GM12878 (cell line): ENCODE measurements around the gene CCS. TPM values are rescaled to one million over a fixed set of nuclear protein-coding genes. Genes with fewer than 3 reads are reported as not detected.

Experiments used
- ATAC-seq: fragments of 200-7000 bp; cut with Tn5 transposase; 3 replicates; pipeline ENCODE4 v1.9.1; 2020; ENCODE audit warnings: mild to moderate bottlenecking, moderate library complexity
- BruUV-seq: library from RNA; stranded (reverse); fragments of 400-500 nt; replicated peaks from 2 replicates; lab custom pipeline; 2021; lab: Mats Ljungman, UMichigan
- CTCF ChIA-PET: fragments of 300-600 bp; sonication (Branson Sonifier 250); formaldehyde crosslinking; extraction: SDS; loops from one replicate; lab custom pipeline; 2021; ENCODE audit warnings: inconsistent platforms; lab: Yijun Ruan, JAX
- POLR2A ChIA-PET: fragments of 350-600 bp; formaldehyde crosslinking; extraction: SDS; loops from one replicate; lab custom pipeline; 2021; ENCODE audit warnings: inconsistent platforms; lab: Charles Lee
- RAD21 ChIA-PET: fragments of 300-600 bp; sonication (Branson Sonifier 250); formaldehyde crosslinking; loops from one replicate; lab custom pipeline; 2023; ENCODE audit warnings: antibody characterized with exemption; ENCODE audit not compliant: unreplicated experiment; lab: Charles Lee
- SMC1A ChIA-PET: fragments of 300-600 bp; sonication (Branson Sonifier 250); formaldehyde crosslinking; loops from one replicate; lab custom pipeline; 2023; ENCODE audit not compliant: unreplicated experiment, uncharacterized antibody; lab: Charles Lee
- DNase-seq: peaks from one replicate; pipeline ENCODE4 v3.0.0-alpha.2; 2011; ENCODE audit warnings: low read depth, low spot score
- FAIRE-seq: peaks from 3 replicates; lab custom pipeline; 2011; peaks lifted over from hg19 to GRCh38; lab: Jason Lieb, UNC
- H2AFZ ChIP-seq: 2 replicates; pipeline ENCODE4 v1.6.0; 2011; ENCODE audit warnings: low read depth, low read length, control low read depth; ENCODE audit not compliant: control insufficient read depth
- H3K27ac ChIP-seq: 2 replicates; pipeline ENCODE4 v1.5.1; 2011; ENCODE audit warnings: control low read depth; ENCODE audit not compliant: control insufficient read depth, insufficient read depth
- H3K27me3 ChIP-seq, 2 experiments: replicated peaks in 1 of 2; 2 replicates each; pipeline versions ENCODE4 v1.6.0 to v1.6.1; 2011; ENCODE audit warnings: low read length in 1 of 2; ENCODE audit not compliant: control insufficient read depth in 2 of 2, insufficient read depth in 2 of 2
- H3K36me3 ChIP-seq, 2 experiments: 2 replicates each; pipeline ENCODE4 v1.5.1; 2011; ENCODE audit warnings: low read length in 1 of 2; ENCODE audit not compliant: control insufficient read depth in 2 of 2, insufficient read depth in 2 of 2
- H3K4me1 ChIP-seq: 2 replicates; pipeline ENCODE4 v1.6.1; 2011; ENCODE audit warnings: mild to moderate bottlenecking, low read length, moderate library complexity, mixed read lengths; ENCODE audit not compliant: control insufficient read depth, insufficient read depth
- H3K4me2 ChIP-seq: 2 replicates; pipeline ENCODE4 v1.6.0; 2011; ENCODE audit warnings: control low read depth; ENCODE audit not compliant: control insufficient read depth, insufficient read depth
- H3K4me3 ChIP-seq: fragments of 200-600 bp; sonication (generic); 2 replicates; pipeline ENCODE4 v1.5.1; 2016
- H3K79me2 ChIP-seq: 2 replicates; pipeline ENCODE4 v1.6.0; 2011; ENCODE audit warnings: low read length; ENCODE audit not compliant: control insufficient read depth, insufficient read depth
- H3K9ac ChIP-seq: 2 replicates; pipeline ENCODE4 v1.8.0; 2011; ENCODE audit warnings: low read length, control low read depth, mixed read lengths; ENCODE audit not compliant: control insufficient read depth, insufficient read depth
- H3K9me3 ChIP-seq: replicated peaks from 3 replicates; pipeline ENCODE4 v1.5.1; 2011; ENCODE audit warnings: mild to moderate bottlenecking, low read length; ENCODE audit not compliant: control insufficient read depth, insufficient read depth
- H4K20me1 ChIP-seq: 2 replicates; pipeline ENCODE4 v1.6.0; 2011; ENCODE audit not compliant: control insufficient read depth, insufficient read depth
- E2F8 ChIP-seq: fragments of 450-650 bp; IDR thresholded peaks from 2 replicates; pipeline ENCODE4 v1.6.1; 2018; ENCODE audit warnings: mild to moderate bottlenecking, low read depth, moderate library complexity; ENCODE audit not compliant: partially characterized antibody
- GABPA ChIP-seq: IDR thresholded peaks from 2 replicates; pipeline ENCODE4 v1.6.1; 2014; ENCODE audit warnings: antibody characterized with exemption, low read depth, mild to moderate bottlenecking, inconsistent platforms
- HCFC1 ChIP-seq: fragments of 150-350 bp; IDR thresholded peaks from 2 replicates; pipeline ENCODE4 v1.6.1; 2014; ENCODE audit warnings: low read length
- HDAC2 ChIP-seq: fragments of 200-600 bp; sonication (generic); IDR thresholded peaks from 2 replicates; pipeline ENCODE4 v1.6.1; 2017
- HDAC6 ChIP-seq: fragments of 200-600 bp; sonication (generic); IDR thresholded peaks from one replicate; pipeline ENCODE4 v1.8.0; 2017; ENCODE audit warnings: antibody characterized with exemption; ENCODE audit not compliant: unreplicated experiment
- IRF5 ChIP-seq: fragments of 450-650 bp; IDR thresholded peaks from 2 replicates; pipeline ENCODE4 v1.6.1; 2017; ENCODE audit warnings: borderline replicate concordance
- JUND ChIP-seq: IDR thresholded peaks from 2 replicates; pipeline ENCODE4 v1.6.1; 2012; ENCODE audit warnings: low read depth, mild to moderate bottlenecking, low read length, improper control_type of control experiment, moderate library complexity
- MLLT1 ChIP-seq: fragments of 450-650 bp; IDR thresholded peaks from 2 replicates; pipeline ENCODE4 v1.6.1; 2016; ENCODE audit warnings: mild to moderate bottlenecking
- NR2C2 ChIP-seq: IDR thresholded peaks from 2 replicates; pipeline ENCODE4 v1.6.1; 2011; ENCODE audit warnings: borderline replicate concordance, low read depth; ENCODE audit not compliant: control insufficient read depth, insufficient read length
- SIX5 ChIP-seq: IDR thresholded peaks from 2 replicates; pipeline ENCODE4 v1.6.1; 2011; ENCODE audit warnings: mild to moderate bottlenecking, low read depth, low read length, moderate library complexity; ENCODE audit not compliant: severe bottlenecking
- STAT1 ChIP-seq: fragments of 450-650 bp; conservative IDR thresholded peaks from 2 replicates; pipeline ENCODE4 v1.6.1; 2014; ENCODE audit warnings: antibody characterized with exemption, mild to moderate bottlenecking
- SUZ12 ChIP-seq: fragments of 200-600 bp; sonication (generic); IDR thresholded peaks from one replicate; pipeline ENCODE4 v1.6.1; 2018; ENCODE audit warnings: antibody characterized with exemption, mild to moderate bottlenecking; ENCODE audit not compliant: unreplicated experiment
- TAF1 ChIP-seq: IDR thresholded peaks from 2 replicates; pipeline ENCODE4 v1.6.1; 2011; ENCODE audit warnings: mild to moderate bottlenecking, low read depth, low read length, borderline replicate concordance
- WRNIP1 ChIP-seq: IDR thresholded peaks from 2 replicates; pipeline ENCODE4 v1.6.1; 2011; ENCODE audit warnings: low read depth, low read length, improper control_type of control experiment, borderline replicate concordance
- ZNF217 ChIP-seq: fragments of 450-650 bp; IDR thresholded peaks from 2 replicates; pipeline ENCODE4 v1.6.1; 2017; ENCODE audit warnings: antibody characterized with exemption, mild to moderate bottlenecking
- WGBS: methylation state at CpG from one replicate; pipeline ENCODE4 v1.1.6; 2016; ENCODE audit warnings: low lambda C conversion rate; ENCODE audit not compliant: insufficient replicate concordance, insufficient coverage; ENCODE audit errors: missing lambda C conversion rate; 5-methylcytosine and 5-hydroxymethylcytosine counted together
- in situ Hi-C: fragments of 300-500 bp; cut with MboI; formaldehyde crosslinking; loops from 9 replicates; pipeline ENCODE4 v1.14.3; 2018; ENCODE audit warnings: mixed read lengths
- intact Hi-C: fragments of 100-400 bp; cut with micrococcal nuclease; formaldehyde crosslinking; loops from one replicate; pipeline ENCODE4 v1.14.2; 2022; ENCODE audit not compliant: unreplicated experiment
- polyA plus RNA-seq, 11 experiments: library from polyadenylated mRNA; depleted of rRNA in 4 of 11; unstranded in 6 of 11; stranded (reverse) in 5 of 11; fragments of >200 nt; fragmentation: Nextera tagmentation in 4 of 11; fragmentation: Illumina TruSeq in 1 of 11; extraction: Ambion mirVana in 4 of 11; extraction: Trizol in 1 of 11; gene quantifications; 1 replicate in 1 of 11; 2 replicates in 10 of 11; pipeline versions ENCODE4 v1.2.1 to v1.2.3, GENCODE V29; 2011 to 2016; ENCODE audit warnings: inconsistent platforms in 2 of 11, missing spikeins in 2 of 11, low read depth in 1 of 11
- total RNA-seq, 4 experiments: library from RNA; depleted of rRNA in 3 of 4; stranded (reverse); fragments of >200 nt in 3 of 4; fragmentation: Illumina TruSeq in 1 of 4; extraction: Trizol in 1 of 4; gene quantifications; 2 replicates each; pipeline versions ENCODE4 v1.2.1 to v1.2.3, GENCODE V29; 2013 to 2021
- TF ChIP-seq, protein P1 (sequence below): fragments of 450-650 bp; IDR thresholded peaks from 2 replicates; pipeline ENCODE4 v1.6.1; 2017; ENCODE audit warnings: mild to moderate bottlenecking

The CCS gene
- total and polyA plus RNA-seq, 10 of the 15 experiments (the other 5 are each of a cell fraction or from before 2014, with no cell fraction given), result 1.5 to 44.2 (median 30.6) TPM

DNA sequence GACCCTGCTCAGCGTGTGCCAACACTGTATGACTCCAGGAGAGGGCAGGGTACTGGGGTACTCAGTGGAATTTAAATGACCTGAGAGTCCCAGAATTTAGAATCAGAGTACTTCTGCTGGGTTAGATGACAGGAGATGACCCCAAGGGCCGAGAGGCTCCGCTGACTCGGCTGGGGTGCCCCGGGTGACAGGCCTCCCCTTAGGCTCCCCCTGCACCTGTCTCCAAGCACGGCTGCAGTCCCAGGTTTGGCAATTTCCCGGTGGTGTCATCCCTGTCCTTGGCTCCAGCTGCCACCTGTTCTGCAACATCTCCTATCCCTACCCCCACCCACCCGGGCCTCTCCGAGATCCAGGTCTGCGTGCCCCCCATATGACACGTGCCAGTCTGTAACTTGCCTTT is 44.9 kb upstream of the CCS start:
- TF ChIP-seq, protein P1, sequence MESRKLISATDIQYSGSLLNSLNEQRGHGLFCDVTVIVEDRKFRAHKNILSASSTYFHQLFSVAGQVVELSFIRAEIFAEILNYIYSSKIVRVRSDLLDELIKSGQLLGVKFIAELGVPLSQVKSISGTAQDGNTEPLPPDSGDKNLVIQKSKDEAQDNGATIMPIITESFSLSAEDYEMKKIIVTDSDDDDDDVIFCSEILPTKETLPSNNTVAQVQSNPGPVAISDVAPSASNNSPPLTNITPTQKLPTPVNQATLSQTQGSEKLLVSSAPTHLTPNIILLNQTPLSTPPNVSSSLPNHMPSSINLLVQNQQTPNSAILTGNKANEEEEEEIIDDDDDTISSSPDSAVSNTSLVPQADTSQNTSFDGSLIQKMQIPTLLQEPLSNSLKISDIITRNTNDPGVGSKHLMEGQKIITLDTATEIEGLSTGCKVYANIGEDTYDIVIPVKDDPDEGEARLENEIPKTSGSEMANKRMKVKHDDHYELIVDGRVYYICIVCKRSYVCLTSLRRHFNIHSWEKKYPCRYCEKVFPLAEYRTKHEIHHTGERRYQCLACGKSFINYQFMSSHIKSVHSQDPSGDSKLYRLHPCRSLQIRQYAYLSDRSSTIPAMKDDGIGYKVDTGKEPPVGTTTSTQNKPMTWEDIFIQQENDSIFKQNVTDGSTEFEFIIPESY, result no peak
- TF ChIP-seq E2F8 (no peak), WRNIP1 (no peak), HDAC2 (no peak), NR2C2 (no peak), GABPA (no peak), SIX5 (no peak), HDAC6 (no peak), IRF5 (no peak), JUND (no peak), MLLT1 (no peak), ZNF217 (no peak), HCFC1 (no peak), SUZ12 (no peak), TAF1 (no peak), STAT1 (no peak)
- no peaks in the 10 kb centered on the region for H3K9me3 ChIP-seq
- no peak overlapping the region for H3K4me2 ChIP-seq
- WGBS, result 80% methylated on average over 11 of the region's 11 CpGs
- SMC1A ChIA-PET, result no interaction called here
- H4K20me1 ChIP-seq, result no peaks in the 10 kb centered on the region
- no TSS peak for BruUV-seq
- no peak overlapping the region for H3K27ac ChIP-seq
- POLR2A ChIA-PET, result no interaction called here
- H2AFZ ChIP-seq, result no peak overlapping the region
- intact Hi-C loops, result no loop called here
- RAD21 ChIA-PET, result no interaction called here
- CTCF ChIA-PET, result interaction anchor here (1.6 kb wide), 1 partner anchor 130 kb away, joined by 4 read pairs; the partner anchor contains the start of gene RBM4B
- peaks cover 10% of the 10 kb centered on the region for H3K4me1 ChIP-seq
- H3K9ac ChIP-seq, result no peak overlapping the region
- no peaks in the 10 kb centered on the region for H3K36me3 ChIP-seq
- H3K79me2 ChIP-seq, result peaks cover 2% of the 10 kb centered on the region
- no peaks in the 10 kb centered on the region for H3K27me3 ChIP-seq
- in situ Hi-C loops, result no loop called here
- DNase-seq (no peak), FAIRE-seq (no peak), ATAC-seq (no peak)
- H3K4me3 ChIP-seq, result no peak overlapping the region
